ENCODE data around the gene RHOV.

Gene RHOV

DNA sequence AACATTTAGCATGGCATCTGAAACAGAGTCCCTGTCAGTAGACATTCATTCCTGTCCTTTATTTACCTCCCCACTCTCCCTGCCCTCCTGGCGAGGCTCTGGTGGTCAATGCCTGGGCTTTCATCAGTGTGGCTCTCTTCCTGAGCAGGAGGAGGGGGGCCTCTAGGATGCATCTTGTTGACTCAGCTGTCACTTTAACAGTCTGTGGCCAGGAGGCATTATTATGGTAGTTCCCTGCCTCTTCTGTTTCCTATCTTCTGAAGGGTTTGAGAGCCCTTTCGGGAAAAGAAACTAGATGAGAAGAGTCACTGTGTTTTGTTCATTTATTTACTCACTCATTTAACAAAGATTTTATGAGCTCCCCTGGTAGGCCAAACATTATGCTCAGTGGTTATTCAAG is 43.1 kb downstream of the RHOV start:
- DNase-seq (ENCODE audit: low read depth, low spot score) = no peak
- no peaks in the 10 kb centered on the region for H3K4me1 ChIP-seq (ENCODE audit: control insufficient read depth, insufficient read depth, low read length)
- WGBS (ENCODE audit: insufficient coverage, insufficient read length) = no CpG with 5 or more reads among the region's 2 CpGs

DNA sequence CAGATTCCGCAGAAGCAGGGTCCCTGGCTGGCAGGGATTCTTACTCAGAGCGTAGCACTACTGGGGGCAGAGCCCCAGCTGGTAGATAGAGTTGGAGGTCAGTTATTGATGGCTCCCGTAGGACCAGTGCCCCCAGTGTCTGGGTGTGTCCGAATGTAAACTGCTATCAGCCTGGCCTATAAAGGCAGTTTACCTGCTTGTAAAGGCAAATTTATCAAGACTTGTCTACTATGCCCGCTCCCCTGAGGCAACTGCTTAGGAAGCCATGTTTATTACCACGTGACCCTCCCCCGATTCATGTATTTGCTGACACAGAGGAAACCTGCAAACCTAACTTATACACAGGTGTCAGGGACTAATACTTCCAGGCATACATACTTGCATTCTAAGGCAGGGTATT is 44.9 kb downstream of the RHOV start:
- no peak overlapping the region for H3K4me3 ChIP-seq (ENCODE audit: low read length)
- no peak overlapping the region for H3K27ac ChIP-seq (ENCODE audit: low read length)
- no peaks in the 10 kb centered on the region for H3K27me3 ChIP-seq (ENCODE audit: control insufficient read depth, insufficient read depth, low read length)
- no CpG with 5 or more reads among the region's 7 CpGs for WGBS (ENCODE audit: insufficient coverage, insufficient read length)
- no peaks in the 10 kb centered on the region for H3K4me1 ChIP-seq (ENCODE audit: control insufficient read depth, insufficient read depth, low read length)
- no peaks in the 10 kb centered on the region for H3K9me3 ChIP-seq (ENCODE audit: control insufficient read depth, insufficient read depth, low read length)
- DNase-seq (ENCODE audit: low read depth, low spot score) = no peak
- no peaks in the 10 kb centered on the region for H3K36me3 ChIP-seq (ENCODE audit: control insufficient read depth, insufficient read depth, low read length)

More for the DNA sequence above, 43.1 kb downstream of the RHOV start:
- no peaks in the 10 kb centered on the region for H3K9me3 ChIP-seq (ENCODE audit: control insufficient read depth, insufficient read depth, low read length)
- H3K27me3 ChIP-seq (ENCODE audit: control insufficient read depth, insufficient read depth, low read length) = no peaks in the 10 kb centered on the region
- H3K4me3 ChIP-seq (ENCODE audit: low read length) = no peak overlapping the region
- H3K36me3 ChIP-seq (ENCODE audit: control insufficient read depth, insufficient read depth, low read length) = no peaks in the 10 kb centered on the region
- H3K27ac ChIP-seq (ENCODE audit: low read length) = no peak overlapping the region

DNA sequence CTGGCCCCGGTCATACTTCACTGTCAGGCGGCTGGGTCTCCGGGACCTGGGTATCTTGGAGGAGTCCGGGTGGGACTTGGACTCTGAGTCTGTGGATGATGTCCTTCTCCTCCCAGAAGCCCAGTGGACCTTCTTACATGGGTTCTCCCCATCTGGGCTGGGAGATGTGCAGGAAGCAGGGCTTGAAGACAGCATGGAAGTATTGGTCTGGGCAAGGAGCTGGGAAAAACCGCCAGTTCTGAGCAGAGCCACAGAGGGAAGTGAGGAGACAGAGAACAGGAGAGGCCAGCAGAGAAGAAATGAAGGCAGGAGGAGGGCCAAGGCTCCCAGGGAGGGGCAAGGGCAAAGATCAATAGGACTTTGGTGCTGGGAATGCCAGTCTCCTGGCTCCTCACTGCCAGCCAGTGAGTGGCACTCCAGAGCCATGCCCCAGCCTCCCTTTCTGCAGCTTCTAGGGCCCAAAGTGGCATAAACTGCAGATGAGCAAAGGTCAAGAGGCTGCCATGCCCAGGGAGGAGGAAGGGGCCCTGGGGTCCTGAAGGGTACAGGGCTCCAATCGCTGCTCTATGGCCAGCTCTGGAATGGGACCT is 45.5 kb downstream of the RHOV start, which contains the start of gene PPP1R14D:
Gene PPP1R14D (minus strand): TSS at position 262 of the 590 bp plus-strand sequence. CDS start 67 bp downstream, at position 195.
- Histone ChIP-seq H3K27ac (ENCODE audit: low read length) (no peak within 1 kb of the TSS), H3K4me1 (ENCODE audit: control insufficient read depth, insufficient read depth, low read length) (no peaks in the 10 kb centered on the region), H3K27me3 (ENCODE audit: control insufficient read depth, insufficient read depth, low read length) (no peaks in the 10 kb centered on the region), H3K4me3 (ENCODE audit: low read length) (no peak within 1 kb of the TSS), H3K9me3 (ENCODE audit: control insufficient read depth, insufficient read depth, low read length) (no peaks in the 10 kb centered on the region), H3K36me3 (ENCODE audit: control insufficient read depth, insufficient read depth, low read length) (no peaks in the 10 kb centered on the region)
- DNase-seq (ENCODE audit: low read depth, low spot score) = no peak
- WGBS (ENCODE audit: insufficient coverage, insufficient read length) = no CpG with 5 or more reads among the region's 6 CpGs

DNA sequence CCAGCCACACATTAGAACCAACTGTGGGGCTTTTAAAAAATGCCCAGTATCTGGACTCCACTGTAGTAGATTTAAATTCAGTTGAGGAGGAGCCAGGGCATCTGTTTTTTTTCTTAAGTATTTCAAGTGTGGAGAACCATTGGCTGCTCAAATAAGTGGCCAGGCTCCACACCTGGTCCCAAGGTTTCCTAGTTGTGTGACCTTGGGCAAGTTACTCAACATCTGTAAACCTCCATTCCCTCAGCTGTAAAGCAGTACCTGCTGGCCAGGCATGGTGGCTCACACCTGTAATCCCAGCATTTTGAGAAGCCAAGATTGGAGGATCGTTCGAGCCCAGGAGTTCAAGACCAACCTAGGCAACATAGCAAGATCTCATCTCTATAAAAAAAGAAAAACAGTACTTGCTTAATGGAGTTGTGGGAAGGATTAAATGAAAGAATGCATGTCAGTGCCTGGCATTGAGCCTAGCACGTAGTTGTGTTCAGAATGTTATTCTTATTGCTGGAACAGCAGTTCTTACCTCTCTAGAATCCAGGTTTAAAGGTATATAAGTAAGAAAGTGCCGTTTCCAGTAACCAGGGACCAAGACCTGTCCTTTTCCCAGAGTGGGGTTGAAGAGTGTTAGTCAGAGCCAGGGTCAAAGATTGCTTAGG is 47.5 kb downstream of the RHOV start:
- Histone ChIP-seq H3K4me1 (ENCODE audit: control insufficient read depth, insufficient read depth, low read length) (no peaks in the 10 kb centered on the region), H3K27ac (ENCODE audit: low read length) (no peak overlapping the region), H3K9me3 (ENCODE audit: control insufficient read depth, insufficient read depth, low read length) (no peaks in the 10 kb centered on the region), H3K4me3 (ENCODE audit: low read length) (no peak overlapping the region), H3K36me3 (ENCODE audit: control insufficient read depth, insufficient read depth, low read length) (no peaks in the 10 kb centered on the region), H3K27me3 (ENCODE audit: control insufficient read depth, insufficient read depth, low read length) (no peaks in the 10 kb centered on the region)
- WGBS (ENCODE audit: insufficient coverage, insufficient read length) = no CpG with 5 or more reads among the region's 4 CpGs
- no peak for DNase-seq (ENCODE audit: low read depth, low spot score)

DNA sequence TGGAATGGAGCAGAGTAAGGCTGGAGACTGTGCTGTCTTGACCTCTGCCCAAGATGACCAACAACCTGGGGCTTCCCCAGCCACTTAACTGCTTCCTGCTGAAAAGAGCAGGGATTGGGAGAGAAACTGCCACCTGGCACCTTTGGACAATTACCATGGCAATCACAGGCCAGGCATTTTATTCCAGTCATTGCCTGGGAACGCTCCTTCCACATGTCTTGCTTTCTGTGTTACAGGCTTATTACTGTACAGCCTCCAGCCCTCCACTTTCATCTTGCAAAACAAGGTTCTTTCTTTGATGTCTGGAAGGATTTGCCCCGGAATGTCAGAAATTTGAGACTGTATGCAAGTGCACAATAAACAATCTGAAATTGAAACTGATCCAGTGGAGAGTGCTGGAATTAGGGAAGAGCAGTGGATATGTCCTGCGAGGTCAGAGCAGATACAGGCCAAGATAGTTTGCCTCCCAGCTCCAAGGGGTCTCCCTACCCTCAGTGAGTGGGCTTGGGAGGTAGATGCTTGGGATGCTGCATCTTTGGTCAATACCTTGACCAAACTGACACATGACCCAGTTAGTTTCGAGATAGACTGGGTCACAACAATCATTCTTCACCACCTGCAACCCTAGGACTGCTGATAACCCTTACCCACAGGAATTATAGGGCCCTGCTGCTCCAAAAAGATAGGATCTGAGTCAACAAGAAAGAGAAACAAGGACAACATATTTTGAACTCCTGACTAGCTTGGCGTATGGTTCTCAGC is 48.2 kb downstream of the RHOV start:
- no peaks in the 10 kb centered on the region for H3K36me3 ChIP-seq (ENCODE audit: control insufficient read depth, insufficient read depth, low read length)
- no peak for DNase-seq (ENCODE audit: low read depth, low spot score)
- H3K9me3 ChIP-seq (ENCODE audit: control insufficient read depth, insufficient read depth, low read length) = no peaks in the 10 kb centered on the region
- H3K27me3 ChIP-seq (ENCODE audit: control insufficient read depth, insufficient read depth, low read length) = no peaks in the 10 kb centered on the region
- WGBS (ENCODE audit: insufficient coverage, insufficient read length) = no CpG with 5 or more reads among the region's 5 CpGs
- H3K4me1 ChIP-seq (ENCODE audit: control insufficient read depth, insufficient read depth, low read length) = no peaks in the 10 kb centered on the region
- H3K27ac ChIP-seq (ENCODE audit: low read length) = no peak overlapping the region
- no peak overlapping the region for H3K4me3 ChIP-seq (ENCODE audit: low read length)

DNA sequence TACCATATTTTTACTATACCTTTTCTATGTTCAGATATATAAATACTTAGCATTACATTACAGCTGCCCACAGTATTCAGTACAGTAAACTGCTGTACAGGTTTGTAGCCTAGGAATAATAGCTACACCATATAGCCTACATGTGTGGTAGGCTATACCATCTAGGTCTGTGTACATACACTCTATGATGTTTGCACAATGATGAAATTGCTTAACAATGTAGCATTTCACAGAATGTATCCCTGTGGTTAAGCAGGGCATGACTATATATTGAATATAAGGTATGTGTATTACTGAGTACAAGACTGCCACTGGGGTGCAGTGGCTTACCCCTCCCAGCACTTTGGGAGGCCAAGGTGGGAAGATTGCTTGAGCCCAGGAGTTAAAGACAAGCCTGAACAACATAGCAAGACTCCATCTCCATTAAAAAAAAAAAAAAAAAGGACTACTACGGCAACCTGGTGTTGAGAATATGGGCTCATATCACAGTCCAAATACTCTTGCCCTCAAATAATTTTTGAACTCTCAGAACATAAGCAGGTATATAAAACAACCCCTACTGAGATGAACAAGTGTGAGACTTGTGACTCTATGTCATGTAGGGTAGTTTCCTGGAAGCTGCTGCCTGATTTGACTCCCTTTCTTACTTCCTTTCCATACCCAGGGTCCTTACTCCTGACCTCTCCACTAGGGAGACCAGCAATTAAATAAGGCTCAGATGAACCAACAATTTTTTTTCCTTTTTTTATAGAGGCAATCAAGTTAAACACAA is 50.3 kb downstream of the RHOV start:
- DNase-seq (ENCODE audit: low read depth, low spot score) = no peak

More for the DNA sequence above, 50.3 kb downstream of the RHOV start:
- WGBS (ENCODE audit: insufficient coverage, insufficient read length) = no CpG with 5 or more reads among the region's 1 CpG
- H3K36me3 ChIP-seq (ENCODE audit: control insufficient read depth, insufficient read depth, low read length) = no peaks in the 10 kb centered on the region
- H3K4me1 ChIP-seq (ENCODE audit: control insufficient read depth, insufficient read depth, low read length) = no peaks in the 10 kb centered on the region
- no peak overlapping the region for H3K4me3 ChIP-seq (ENCODE audit: low read length)
- no peaks in the 10 kb centered on the region for H3K27me3 ChIP-seq (ENCODE audit: control insufficient read depth, insufficient read depth, low read length)
- no peak overlapping the region for H3K27ac ChIP-seq (ENCODE audit: low read length)
- H3K9me3 ChIP-seq (ENCODE audit: control insufficient read depth, insufficient read depth, low read length) = no peaks in the 10 kb centered on the region

All from iPS DF 6.9 (cell line).